Body of pancreas (tissue), 4 donors: Measurements from ENCODE around the gene GALNT9.

Source experiments
- POLR2A ChIP-seq, 3 donors: fragments of 450-650 bp; IDR thresholded peaks; one replicate each; pipeline ENCODE4 v1.6.1; 2016; ENCODE audit warnings: antibody characterized with exemption in 3 of 3, mild to moderate bottlenecking in 2 of 3
- TF ChIP-seq, protein P1 (sequence below), 7 experiments: fragments of 450-650 bp in 4 of 7; fragments of 200-600 bp in 3 of 7; sonication (generic) in 3 of 7; IDR thresholded peaks; one replicate each; pipeline ENCODE4 v1.5.1; 2016 to 2019; ENCODE audit warnings: antibody characterized with exemption in 7 of 7

DNA sequence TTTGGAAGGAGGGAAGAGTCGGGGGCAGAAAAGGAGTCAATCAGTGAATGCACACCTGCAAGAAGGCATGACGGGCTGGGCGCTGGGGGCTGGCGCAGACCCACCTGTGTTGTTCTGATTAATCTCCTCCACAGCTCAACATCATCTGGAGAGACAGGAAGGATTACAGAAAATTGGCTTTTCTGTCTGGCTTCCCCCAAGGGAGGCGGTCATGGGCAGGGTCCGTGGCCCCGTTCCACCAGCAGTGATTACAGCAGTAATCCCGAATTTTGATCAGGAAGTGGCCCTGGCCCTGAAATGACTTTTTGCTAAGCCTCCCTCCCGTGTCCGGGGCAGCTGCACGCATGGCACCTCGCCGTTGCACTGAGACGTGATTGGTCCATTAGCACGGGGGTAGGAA is 24.4 kb upstream of the GALNT9 start:
- TF ChIP-seq, protein P1, sequence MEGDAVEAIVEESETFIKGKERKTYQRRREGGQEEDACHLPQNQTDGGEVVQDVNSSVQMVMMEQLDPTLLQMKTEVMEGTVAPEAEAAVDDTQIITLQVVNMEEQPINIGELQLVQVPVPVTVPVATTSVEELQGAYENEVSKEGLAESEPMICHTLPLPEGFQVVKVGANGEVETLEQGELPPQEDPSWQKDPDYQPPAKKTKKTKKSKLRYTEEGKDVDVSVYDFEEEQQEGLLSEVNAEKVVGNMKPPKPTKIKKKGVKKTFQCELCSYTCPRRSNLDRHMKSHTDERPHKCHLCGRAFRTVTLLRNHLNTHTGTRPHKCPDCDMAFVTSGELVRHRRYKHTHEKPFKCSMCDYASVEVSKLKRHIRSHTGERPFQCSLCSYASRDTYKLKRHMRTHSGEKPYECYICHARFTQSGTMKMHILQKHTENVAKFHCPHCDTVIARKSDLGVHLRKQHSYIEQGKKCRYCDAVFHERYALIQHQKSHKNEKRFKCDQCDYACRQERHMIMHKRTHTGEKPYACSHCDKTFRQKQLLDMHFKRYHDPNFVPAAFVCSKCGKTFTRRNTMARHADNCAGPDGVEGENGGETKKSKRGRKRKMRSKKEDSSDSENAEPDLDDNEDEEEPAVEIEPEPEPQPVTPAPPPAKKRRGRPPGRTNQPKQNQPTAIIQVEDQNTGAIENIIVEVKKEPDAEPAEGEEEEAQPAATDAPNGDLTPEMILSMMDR (IDR thresholded peaks at IDR 0.05), result no peak
- TF ChIP-seq POLR2A (IDR thresholded peaks at IDR 0.05), result no peak
